A673 (cell line): ENCODE data around the gene NUDT14. TPM values are rescaled to one million over a fixed set of nuclear protein-coding genes. Genes with fewer than 3 reads are reported as not detected.

Experiments used
- BruUV-seq: library from RNA; stranded (reverse); fragments of 400-500 nt; replicated peaks from 2 replicates; lab custom pipeline; 2021; lab: Mats Ljungman, UMichigan
- CTCF ChIA-PET: fragments of 300-600 bp; sonication (Branson Sonifier 250); formaldehyde crosslinking; loops from one replicate; lab custom pipeline; 2022; ENCODE audit warnings: antibody characterized with exemption; lab: Charles Lee
- POLR2A ChIA-PET: fragments of 300-600 bp; sonication (Branson Sonifier 250); formaldehyde crosslinking; loops from one replicate; lab custom pipeline; 2022; ENCODE audit warnings: antibody characterized with exemption; ENCODE audit not compliant: low non-redundant PET; lab: Charles Lee
- DNase-seq: peaks from one replicate; pipeline ENCODE4 v3.0.0-alpha.2; 2015; ENCODE audit warnings: low spot score
- H3K27ac ChIP-seq: fragments of 200-600 bp; sonication (generic); 2 replicates; pipeline ENCODE4 v1.5.1; 2016; ENCODE audit warnings: mixed run types, low read depth, mild to moderate bottlenecking, mixed read lengths, antibody characterized with exemption, low read length; ENCODE audit not compliant: poor library complexity, severe bottlenecking
- H3K27me3 ChIP-seq: fragments of 200-600 bp; sonication (generic); replicated peaks from 2 replicates; pipeline ENCODE4 v1.6.1; 2017; ENCODE audit warnings: mixed run types, low read depth, mild to moderate bottlenecking, mixed read lengths, antibody characterized with exemption, low read length; ENCODE audit not compliant: insufficient read depth, poor library complexity
- H3K36me3 ChIP-seq: fragments of 200-600 bp; sonication (generic); 2 replicates; pipeline ENCODE4 v1.6.1; 2016; ENCODE audit warnings: mixed run types, mild to moderate bottlenecking, mixed read lengths, antibody characterized with exemption, low read length; ENCODE audit not compliant: insufficient read depth, poor library complexity, severe bottlenecking
- H3K4me1 ChIP-seq: fragments of 200-600 bp; sonication (generic); 2 replicates; pipeline ENCODE4 v1.6.1; 2017; ENCODE audit warnings: mixed run types, mild to moderate bottlenecking, mixed read lengths, antibody characterized with exemption, low read length; ENCODE audit not compliant: insufficient read depth, poor library complexity, severe bottlenecking
- H3K4me3 ChIP-seq: fragments of 200-600 bp; sonication (generic); 2 replicates; pipeline ENCODE4 v1.5.1; 2016; ENCODE audit warnings: low read depth, mixed run types, mild to moderate bottlenecking, mixed read lengths, low read length; ENCODE audit not compliant: poor library complexity, severe bottlenecking
- H3K9me3 ChIP-seq: fragments of 200-600 bp; sonication (generic); 2 replicates; pipeline ENCODE4 v1.6.1; 2016; ENCODE audit warnings: mixed run types, low read depth, mild to moderate bottlenecking, mixed read lengths, antibody characterized with exemption, low read length; ENCODE audit not compliant: poor library complexity, severe bottlenecking
- CTCF ChIP-seq: fragments of 300-800, 200-600 bp; sonication (generic); conservative IDR thresholded peaks from 2 replicates; pipeline ENCODE4 v1.5.1; 2017; ENCODE audit warnings: low read depth, mild to moderate bottlenecking, antibody characterized with exemption, low read length, moderate library complexity, mixed read lengths
- EZH2 ChIP-seq: fragments of 200-600 bp; sonication (generic); IDR thresholded peaks from 2 replicates; pipeline ENCODE4 v1.6.1; 2017; ENCODE audit warnings: borderline replicate concordance, low read depth, mild to moderate bottlenecking, mixed read lengths, antibody characterized with exemption, low read length; ENCODE audit not compliant: poor library complexity, severe bottlenecking
- intact Hi-C: fragments of 100-400 bp; cut with micrococcal nuclease; formaldehyde crosslinking; loops from one replicate; pipeline ENCODE4 v1.10.0; 2022; ENCODE audit not compliant: unreplicated experiment
- total RNA-seq: library from RNA; stranded (reverse); gene quantifications from 2 replicates; pipeline ENCODE4 v1.2.3, GENCODE V29; 2021

NUDT14 gene
- total RNA-seq, 1 experiment from 2014 or later, result 30.8 TPM

DNA sequence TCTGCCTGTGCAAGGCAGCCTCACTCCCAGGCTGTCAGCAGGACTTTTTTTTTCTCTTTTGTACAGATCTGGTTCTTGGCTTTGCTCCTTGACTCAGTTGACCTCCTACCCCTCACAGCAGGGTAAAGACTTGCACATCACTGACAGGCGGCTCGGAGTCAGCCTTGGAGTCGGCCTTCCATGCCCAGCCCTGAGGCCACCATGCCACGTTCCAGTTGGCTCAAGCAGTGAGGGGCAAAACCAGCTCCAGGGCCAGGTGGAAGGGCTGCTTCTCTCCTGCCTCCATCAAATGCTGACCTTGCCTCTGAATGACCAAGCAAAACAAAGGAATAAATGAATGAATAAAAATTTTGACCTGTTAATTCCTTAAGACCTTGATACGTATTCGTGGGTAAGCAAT is 40.1 kb downstream of the NUDT14 start:
- H3K4me1 ChIP-seq, result no peaks in the 10 kb centered on the region
- TF ChIP-seq CTCF (no peak), EZH2 (no peak)
- no peak for DNase-seq
- no peaks in the 10 kb centered on the region for H3K27me3 ChIP-seq
- no peak overlapping the region for H3K27ac ChIP-seq
- no peak overlapping the region for H3K4me3 ChIP-seq
- POLR2A ChIA-PET, result no interaction called here
- CTCF ChIA-PET, result no interaction called here
- H3K36me3 ChIP-seq, result peaks cover 6% of the 10 kb centered on the region
- H3K9me3 ChIP-seq, result peaks cover 7% of the 10 kb centered on the region
- no TSS peak for BruUV-seq
- intact Hi-C loops, result no loop called here

DNA sequence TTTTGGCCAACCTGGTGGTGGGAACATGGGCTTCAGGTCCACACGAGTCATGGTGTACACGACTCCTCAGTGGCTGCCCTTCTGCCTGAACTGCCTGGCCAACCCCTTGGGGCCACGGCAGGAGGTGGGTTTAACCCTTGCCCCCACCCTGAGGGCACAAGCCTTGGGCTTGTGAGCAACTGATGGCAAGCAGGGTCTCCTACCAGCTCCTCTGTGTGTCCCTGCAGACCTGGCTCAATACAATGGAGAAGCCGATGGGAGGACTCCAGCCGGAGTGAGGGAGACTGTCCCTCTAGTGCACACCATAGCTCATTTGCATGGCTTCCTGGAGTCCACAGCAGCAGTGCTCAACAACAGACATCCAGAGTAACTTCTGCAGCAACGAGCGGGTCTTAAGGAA is 40.5 kb downstream of the NUDT14 start:
- no TSS peak for BruUV-seq
- peaks cover 7% of the 10 kb centered on the region for H3K9me3 ChIP-seq
- no peak for TF ChIP-seq CTCF
- no peak for TF ChIP-seq EZH2
- intact Hi-C loops, result no loop called here
- no peak for DNase-seq
- CTCF ChIA-PET, result no interaction called here
- H3K36me3 ChIP-seq, result peaks cover 6% of the 10 kb centered on the region
- H3K4me1 ChIP-seq, result no peaks in the 10 kb centered on the region
- H3K27ac ChIP-seq, result no peak overlapping the region
- no peak overlapping the region for H3K4me3 ChIP-seq
- no peaks in the 10 kb centered on the region for H3K27me3 ChIP-seq
- POLR2A ChIA-PET, result no interaction called here

DNA sequence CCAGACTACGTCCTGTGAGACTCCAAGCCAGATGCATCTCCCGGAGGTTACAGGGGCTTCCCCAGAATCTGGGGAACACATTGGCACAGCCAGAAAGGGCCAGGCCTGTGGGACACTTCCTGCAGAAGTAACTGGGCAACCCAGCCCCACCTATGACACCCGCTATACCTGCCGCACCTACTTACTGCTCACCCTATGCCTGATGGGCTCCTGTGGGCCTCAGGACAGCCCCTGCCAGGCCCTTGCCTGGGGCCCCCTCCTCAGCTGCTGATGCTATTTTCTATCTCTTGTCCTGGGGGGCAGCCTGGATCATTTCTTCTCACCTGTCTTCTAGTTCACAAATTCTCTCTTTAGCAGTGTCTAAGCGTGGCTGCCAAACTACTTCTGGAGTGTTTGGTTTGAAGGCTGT is 41.3 kb downstream of the NUDT14 start:
- DNase-seq, result no peak
- Histone ChIP-seq H3K27me3 (no peaks in the 10 kb centered on the region), H3K27ac (no peak overlapping the region), H3K4me1 (no peaks in the 10 kb centered on the region), H3K9me3 (peaks cover 7% of the 10 kb centered on the region), H3K36me3 (peaks cover 6% of the 10 kb centered on the region), H3K4me3 (no peak overlapping the region)
- intact Hi-C loops, result no loop called here
- BruUV-seq, result no TSS peak
- ChIA-PET POLR2A (no interaction called here), CTCF (no interaction called here)
- TF ChIP-seq EZH2 (no peak), CTCF (no peak)
